ENCODE results near the gene ZFAND6. TPM values are rescaled to one million over a fixed set of nuclear protein-coding genes. Genes with fewer than 3 reads are reported as not detected.
"Not testable (repeated sequence)": the region's sequence is repeated elsewhere in the genome, so short reads cannot be mapped to it uniquely, and the experiment has no call there.

Gene ZFAND6
- total RNA-seq, 4 donors from 2014 or later, result 71.1 to 102 (median 82.5) TPM

DNA sequence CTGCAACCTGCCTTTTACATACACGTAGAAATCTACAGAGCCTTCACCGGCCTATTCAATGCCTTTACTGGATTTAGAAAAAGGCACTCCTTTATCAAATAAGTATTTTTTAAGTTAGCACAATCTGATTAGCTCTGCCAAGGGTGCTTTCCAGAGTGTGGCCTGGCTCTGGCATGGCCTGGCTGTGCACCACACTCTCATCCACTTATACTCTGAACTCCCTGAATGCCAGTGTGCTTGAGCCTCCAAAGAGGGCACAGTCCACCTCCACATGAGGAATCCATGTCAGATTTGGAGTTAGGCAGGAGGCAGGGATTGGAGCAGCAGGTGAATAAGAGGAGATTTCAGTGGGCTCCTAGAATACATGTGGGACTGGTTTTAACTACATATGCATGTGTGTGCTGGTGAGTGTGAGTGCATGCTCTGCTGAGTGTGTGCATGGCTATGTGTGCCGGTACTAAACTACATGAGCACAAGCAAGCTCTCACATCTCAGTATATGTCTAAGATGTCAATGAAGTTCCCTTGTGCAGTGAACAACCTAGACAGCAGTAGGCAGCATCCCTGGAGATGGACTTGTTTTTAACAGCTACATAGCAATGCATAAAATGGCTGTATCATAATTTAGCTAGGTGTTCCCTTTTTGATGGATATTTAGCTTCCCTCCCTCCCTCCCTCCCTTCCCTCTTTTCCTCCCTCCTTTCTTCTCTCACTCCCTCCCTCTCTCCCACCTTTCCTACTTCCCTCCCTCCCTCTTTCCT is 17.8 kb upstream of the ZFAND6 start:
- H3K4me1 ChIP-seq, result no peaks in the 10 kb centered on the region
- H3K27me3 ChIP-seq, result no peaks in the 10 kb centered on the region
- no peaks in the 10 kb centered on the region for H3K36me3 ChIP-seq
- DNase-seq, result no peak
- intact Hi-C loops (cut with DNase I), result no loop called here
- H3K9me3 ChIP-seq, result no peaks in the 10 kb centered on the region
- TF ChIP-seq POLR2A (IDR thresholded peaks at IDR 0.05), result no peak
- TF ChIP-seq, protein P1, sequence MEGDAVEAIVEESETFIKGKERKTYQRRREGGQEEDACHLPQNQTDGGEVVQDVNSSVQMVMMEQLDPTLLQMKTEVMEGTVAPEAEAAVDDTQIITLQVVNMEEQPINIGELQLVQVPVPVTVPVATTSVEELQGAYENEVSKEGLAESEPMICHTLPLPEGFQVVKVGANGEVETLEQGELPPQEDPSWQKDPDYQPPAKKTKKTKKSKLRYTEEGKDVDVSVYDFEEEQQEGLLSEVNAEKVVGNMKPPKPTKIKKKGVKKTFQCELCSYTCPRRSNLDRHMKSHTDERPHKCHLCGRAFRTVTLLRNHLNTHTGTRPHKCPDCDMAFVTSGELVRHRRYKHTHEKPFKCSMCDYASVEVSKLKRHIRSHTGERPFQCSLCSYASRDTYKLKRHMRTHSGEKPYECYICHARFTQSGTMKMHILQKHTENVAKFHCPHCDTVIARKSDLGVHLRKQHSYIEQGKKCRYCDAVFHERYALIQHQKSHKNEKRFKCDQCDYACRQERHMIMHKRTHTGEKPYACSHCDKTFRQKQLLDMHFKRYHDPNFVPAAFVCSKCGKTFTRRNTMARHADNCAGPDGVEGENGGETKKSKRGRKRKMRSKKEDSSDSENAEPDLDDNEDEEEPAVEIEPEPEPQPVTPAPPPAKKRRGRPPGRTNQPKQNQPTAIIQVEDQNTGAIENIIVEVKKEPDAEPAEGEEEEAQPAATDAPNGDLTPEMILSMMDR (IDR thresholded peaks at IDR 0.05), result no peak
- no peak overlapping the region for H3K4me3 ChIP-seq
- WGBS, 2 donors, result 77% methylated on average over 3 of the region's 3 CpGs
- H3K27ac ChIP-seq, result no peak overlapping the region

DNA sequence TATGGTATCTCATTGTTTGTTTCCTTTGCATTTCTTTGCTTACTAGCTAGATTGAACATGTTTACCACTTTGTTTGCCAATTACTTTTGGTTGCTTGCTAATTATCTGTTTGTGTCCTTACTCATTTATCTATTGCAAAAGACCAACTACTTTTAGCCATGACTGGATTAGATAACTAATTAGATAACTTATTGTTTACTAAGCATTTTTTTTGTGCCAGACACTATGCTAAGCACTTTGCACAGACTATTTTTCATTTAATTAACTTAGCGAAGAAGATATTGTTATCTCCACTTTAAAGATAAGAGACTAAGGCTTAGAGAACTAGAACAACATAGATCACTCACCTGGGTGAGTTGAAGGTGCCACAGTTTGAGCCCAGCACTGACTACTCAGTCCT is 16.9 kb upstream of the ZFAND6 start:
- H3K9me3 ChIP-seq, result no peaks in the 10 kb centered on the region
- WGBS, 2 donors, result 65 to 70% methylated on average over 1 of the region's 1 CpG
- intact Hi-C loops (cut with DNase I), result no loop called here
- no peak overlapping the region for H3K27ac ChIP-seq
- no peaks in the 10 kb centered on the region for H3K4me1 ChIP-seq
- no peak for TF ChIP-seq POLR2A (IDR thresholded peaks at IDR 0.05)
- TF ChIP-seq, protein P1 (IDR thresholded peaks at IDR 0.05), result no peak
- no peaks in the 10 kb centered on the region for H3K36me3 ChIP-seq
- no peak overlapping the region for H3K4me3 ChIP-seq
- H3K27me3 ChIP-seq, result no peaks in the 10 kb centered on the region
- no peak for DNase-seq

GRCh38 chr15:80045219-80045618 is 14.3 kb upstream of the ZFAND6 start:
- intact Hi-C loops (cut with DNase I), result not testable (repeated sequence)
- WGBS, 2 donors, result 90 to 95% methylated on average over 7 to 10 of the region's 10 CpGs

DNA sequence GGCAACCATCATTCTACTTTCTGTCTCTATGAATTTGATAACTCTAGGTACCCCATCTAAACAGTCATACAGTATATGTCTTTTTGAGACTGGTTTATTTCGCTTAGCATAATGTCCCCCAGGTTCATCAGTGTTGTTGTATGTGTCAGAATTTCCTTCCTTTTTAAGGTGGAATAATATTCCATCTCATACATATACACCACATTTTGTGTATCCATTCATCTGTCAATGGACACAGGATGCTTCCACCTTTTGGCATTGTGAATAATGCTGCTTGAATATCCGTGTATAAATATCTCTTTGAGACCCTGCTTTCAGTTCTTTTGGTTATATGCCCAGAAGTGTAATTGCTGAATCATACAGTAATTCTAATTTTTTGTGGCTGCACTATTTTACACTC is 10.4 kb upstream of the ZFAND6 start:
- H3K4me3 ChIP-seq, result no peak overlapping the region
- H3K27me3 ChIP-seq, result no peaks in the 10 kb centered on the region
- intact Hi-C loops (cut with DNase I), result no loop called here
- no peaks in the 10 kb centered on the region for H3K36me3 ChIP-seq
- no peak for DNase-seq
- no peaks in the 10 kb centered on the region for H3K9me3 ChIP-seq
- no peaks in the 10 kb centered on the region for H3K4me1 ChIP-seq
- no peak overlapping the region for H3K27ac ChIP-seq
- no peak for TF ChIP-seq POLR2A (IDR thresholded peaks at IDR 0.05)
- TF ChIP-seq, protein P1 (IDR thresholded peaks at IDR 0.05), result no peak
- WGBS, 2 donors, result 34 to 40% methylated on average over 2 of the region's 2 CpGs

More at GRCh38 chr15:80045219-80045618, 14.3 kb upstream of the ZFAND6 start:
- not testable (repeated sequence) for H3K9me3 ChIP-seq, H3K4me3 ChIP-seq, H3K36me3 ChIP-seq, H3K27me3 ChIP-seq, DNase-seq, H3K4me1 ChIP-seq, H3K27ac ChIP-seq

- intact Hi-C loops (cut with DNase I), result no loop called here
- Histone ChIP-seq H3K27ac (no peak overlapping the region), H3K4me1 (no peaks in the 10 kb centered on the region), H3K4me3 (no peak overlapping the region), H3K9me3 (no peaks in the 10 kb centered on the region), H3K27me3 (peaks cover 0 to 4% (median 0%) of the 10 kb centered on the region in 4 donors), H3K36me3 (no peaks in the 10 kb centered on the region)
- no peak for DNase-seq
- TF ChIP-seq, protein P1 (IDR thresholded peaks at IDR 0.05), result no peak
- no peak for TF ChIP-seq POLR2A (IDR thresholded peaks at IDR 0.05)
- WGBS, 2 donors, result 58 to 63% methylated on average over 6 of the region's 6 CpGs
Observed at GRCh38 chr15:80052597-80053304, 6.7 kb upstream of the ZFAND6 start.

Data from esophagus squamous epithelium (tissue), 5 donors.